ENCODE results near the gene TIGIT. TPM values are rescaled to one million over a fixed set of nuclear protein-coding genes. Genes with fewer than 3 reads are reported as not detected.

Gene TIGIT
- total and polyA plus RNA-seq, 4 donors: 0.37 to 1.1 (median 0.52) TPM

- Histone ChIP-seq H3K36me3 (ENCODE audit: control insufficient read depth in 4 of 4, insufficient read depth in 4 of 4, low read length in 4 of 4) (no peaks in the 10 kb centered on the region), H3K4me1 (ENCODE audit: control insufficient read depth in 5 of 5, insufficient read depth in 5 of 5, low read length in 5 of 5) (no peaks in the 10 kb centered on the region), H3K27ac (ENCODE audit: low read depth in 1 of 2, low read length in 1 of 2) (no peak overlapping the region), H3K27me3 (ENCODE audit: control insufficient read depth in 3 of 3, insufficient read depth in 3 of 3, low read length in 2 of 3) (no peaks in the 10 kb centered on the region), H3K9me3 (ENCODE audit: control insufficient read depth in 4 of 4, insufficient read depth in 3 of 4, low read length in 3 of 4) (no peaks in the 10 kb centered on the region), H3K4me3 (no peak overlapping the region), H3K9ac (ENCODE audit: insufficient read depth in 1 of 2, low read length in 2 of 2) (no peak overlapping the region)
- TF ChIP-seq CTCF (IDR thresholded peaks at IDR 0.05; ENCODE audit: control extremely low read depth, extremely low read depth): no peak
- ATAC-seq (ENCODE audit: insufficient read depth, low FRiP score) (no peak), DNase-seq (no peak)
- WGBS, 2 donors: 82 to 89% methylated on average over 8 of the region's 8 CpGs
Measured at GRCh38 chr3:114307222-114307830, 13.5 kb downstream of the TIGIT start.

GRCh38 chr3:114307832-114308231 lies 14.0 kb downstream of the TIGIT start:
- no peaks in the 10 kb centered on the region for H3K9me3 ChIP-seq (ENCODE audit: control insufficient read depth in 4 of 4, insufficient read depth in 3 of 4, low read length in 3 of 4)
- H3K4me3 ChIP-seq: no peak overlapping the region
- no peak overlapping the region for H3K9ac ChIP-seq (ENCODE audit: insufficient read depth in 1 of 2, low read length in 2 of 2)
- no peaks in the 10 kb centered on the region for H3K36me3 ChIP-seq (ENCODE audit: control insufficient read depth in 4 of 4, insufficient read depth in 4 of 4, low read length in 4 of 4)
- H3K27ac ChIP-seq (ENCODE audit: low read depth in 1 of 2, low read length in 1 of 2): no peak overlapping the region
- TF ChIP-seq CTCF (IDR thresholded peaks at IDR 0.05; ENCODE audit: control extremely low read depth, extremely low read depth): no peak
- no peaks in the 10 kb centered on the region for H3K4me1 ChIP-seq (ENCODE audit: control insufficient read depth in 5 of 5, insufficient read depth in 5 of 5, low read length in 5 of 5)
- no peak for ATAC-seq (ENCODE audit: insufficient read depth, low FRiP score)
- no peaks in the 10 kb centered on the region for H3K27me3 ChIP-seq (ENCODE audit: control insufficient read depth in 3 of 3, insufficient read depth in 3 of 3, low read length in 2 of 3)
- 77 to 83% methylated on average over 3 of the region's 3 CpGs for WGBS, 2 donors
- no peak for DNase-seq

GRCh38 chr3:114308377-114308776 lies 14.5 kb downstream of the TIGIT start:
- Histone ChIP-seq H3K9ac (ENCODE audit: insufficient read depth in 1 of 2, low read length in 2 of 2) (no peak overlapping the region), H3K27me3 (ENCODE audit: control insufficient read depth in 3 of 3, insufficient read depth in 3 of 3, low read length in 2 of 3) (no peaks in the 10 kb centered on the region), H3K4me3 (no peak overlapping the region), H3K9me3 (ENCODE audit: control insufficient read depth in 4 of 4, insufficient read depth in 3 of 4, low read length in 3 of 4) (no peaks in the 10 kb centered on the region), H3K27ac (ENCODE audit: low read depth in 1 of 2, low read length in 1 of 2) (no peak overlapping the region), H3K4me1 (ENCODE audit: control insufficient read depth in 5 of 5, insufficient read depth in 5 of 5, low read length in 5 of 5) (no peaks in the 10 kb centered on the region), H3K36me3 (ENCODE audit: control insufficient read depth in 4 of 4, insufficient read depth in 4 of 4, low read length in 4 of 4) (no peaks in the 10 kb centered on the region)
- ATAC-seq (ENCODE audit: insufficient read depth, low FRiP score): no peak
- no peak for DNase-seq
- WGBS, 2 donors: 72 to 83% methylated on average over 2 of the region's 2 CpGs
- no peak for TF ChIP-seq CTCF (IDR thresholded peaks at IDR 0.05; ENCODE audit: control extremely low read depth, extremely low read depth)

- no peak overlapping the region for H3K4me3 ChIP-seq
- no peak overlapping the region for H3K27ac ChIP-seq (ENCODE audit: low read depth in 1 of 2, low read length in 1 of 2)
- no peaks in the 10 kb centered on the region for H3K4me1 ChIP-seq (ENCODE audit: control insufficient read depth in 5 of 5, insufficient read depth in 5 of 5, low read length in 5 of 5)
- no peaks in the 10 kb centered on the region for H3K27me3 ChIP-seq (ENCODE audit: control insufficient read depth in 3 of 3, insufficient read depth in 3 of 3, low read length in 2 of 3)
- DNase-seq (no peak), ATAC-seq (ENCODE audit: insufficient read depth, low FRiP score) (no peak)
- no peak overlapping the region for H3K9ac ChIP-seq (ENCODE audit: insufficient read depth in 1 of 2, low read length in 2 of 2)
- no peaks in the 10 kb centered on the region for H3K9me3 ChIP-seq (ENCODE audit: control insufficient read depth in 4 of 4, insufficient read depth in 3 of 4, low read length in 3 of 4)
- WGBS, 2 donors: 71 to 75% methylated on average over 5 of the region's 5 CpGs
- H3K36me3 ChIP-seq (ENCODE audit: control insufficient read depth in 4 of 4, insufficient read depth in 4 of 4, low read length in 4 of 4): no peaks in the 10 kb centered on the region
- no peak for TF ChIP-seq CTCF (IDR thresholded peaks at IDR 0.05; ENCODE audit: control extremely low read depth, extremely low read depth)
Measured at GRCh38 chr3:114308830-114309229, 15.0 kb downstream of the TIGIT start.
